ENCODE measurements around the gene SLC25A25. TPM values are rescaled to one million over a fixed set of nuclear protein-coding genes. Genes with fewer than 3 reads are reported as not detected.

The SLC25A25 gene
- total and polyA plus RNA-seq, 10 of the 15 experiments (the other 5 are each of a cell fraction or from before 2014, with no cell fraction given): 0.04 to 17.1 (median 12.4) TPM; not detected in 1

DNA sequence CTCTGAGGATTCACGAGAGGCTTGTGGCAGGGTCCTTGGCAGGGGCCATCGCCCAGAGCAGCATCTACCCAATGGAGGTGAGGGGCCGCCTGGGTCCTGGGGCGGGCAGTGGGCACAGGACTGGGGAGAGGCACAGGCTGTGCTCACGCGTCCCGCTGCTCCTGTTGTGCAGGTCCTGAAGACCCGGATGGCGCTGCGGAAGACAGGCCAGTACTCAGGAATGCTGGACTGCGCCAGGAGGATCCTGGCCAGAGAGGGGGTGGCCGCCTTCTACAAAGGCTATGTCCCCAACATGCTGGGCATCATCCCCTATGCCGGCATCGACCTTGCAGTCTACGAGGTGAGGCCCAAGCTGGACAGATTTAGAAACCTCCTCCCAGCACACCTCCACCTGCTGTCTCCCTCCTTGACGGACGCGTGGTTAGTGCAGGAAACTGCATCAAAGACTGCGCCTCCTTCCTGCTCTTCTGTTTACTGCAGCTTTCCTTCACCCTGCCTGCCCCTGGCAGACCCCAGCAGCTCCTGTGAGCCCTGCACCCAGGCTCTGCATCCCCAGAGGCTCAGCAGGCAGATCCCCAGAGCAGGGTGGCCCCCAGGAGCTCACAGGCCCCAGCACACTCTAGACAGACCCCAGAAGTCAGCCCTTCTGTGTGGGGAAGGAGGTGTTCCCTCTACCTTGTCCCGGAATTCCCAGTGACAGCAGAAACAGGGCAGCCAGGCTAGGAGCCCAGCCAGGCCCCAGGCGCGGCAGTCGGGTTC is 38.3 kb downstream of the SLC25A25 start:
- no peaks in the 10 kb centered on the region for H4K20me1 ChIP-seq (ENCODE audit: control insufficient read depth, insufficient read depth)
- H3K9ac ChIP-seq (ENCODE audit: control insufficient read depth, insufficient read depth, low read length): no peak overlapping the region
- ChIA-PET RAD21 (ENCODE audit: unreplicated experiment) (no interaction called here), SMC1A (ENCODE audit: uncharacterized antibody, unreplicated experiment) (interaction anchor here (1.1 kb wide), 1 partner anchor 208 kb away, joined by 4 read pairs; no protein-coding TSS in a partner anchor), CTCF (no interaction called here), POLR2A (no interaction called here)
- FAIRE-seq (no peak), ATAC-seq (no peak), DNase-seq (ENCODE audit: low read depth, low spot score) (no peak)
- no peak overlapping the region for H3K4me3 ChIP-seq
- H3K9me3 ChIP-seq (replicated peaks; ENCODE audit: control insufficient read depth, insufficient read depth, low read length): no peaks in the 10 kb centered on the region
- no peaks in the 10 kb centered on the region for H3K27me3 ChIP-seq (replicated peaks in 1 of 2; ENCODE audit: control insufficient read depth in 2 of 2, insufficient read depth in 2 of 2, low read length in 1 of 2)
- WGBS (ENCODE audit: insufficient coverage, insufficient replicate concordance, low lambda C conversion rate, missing lambda C conversion rate): 97% methylated on average over 21 of the region's 23 CpGs
- H3K79me2 ChIP-seq (ENCODE audit: control insufficient read depth, insufficient read depth, low read length): no peaks in the 10 kb centered on the region
- H3K36me3 ChIP-seq (ENCODE audit: control insufficient read depth in 2 of 2, insufficient read depth in 2 of 2, low read length in 1 of 2): peaks cover 14 to 51% of the 10 kb centered on the region in 2 experiments
- no peak overlapping the region for H2AFZ ChIP-seq (ENCODE audit: control insufficient read depth, low read depth, low read length)
- no peak overlapping the region for H3K27ac ChIP-seq (ENCODE audit: control insufficient read depth, insufficient read depth)
- BruUV-seq (replicated peaks): no TSS peak
- intact Hi-C loops (cut with micrococcal nuclease; ENCODE audit: unreplicated experiment): no loop called here
- in situ Hi-C loops (cut with MboI): no loop called here
- H3K4me2 ChIP-seq (ENCODE audit: control insufficient read depth, insufficient read depth): no peak overlapping the region
- H3K4me1 ChIP-seq (ENCODE audit: control insufficient read depth, insufficient read depth, low read length): no peaks in the 10 kb centered on the region
- no peak for TF ChIP-seq POU2F2 (IDR thresholded peaks at IDR 0.05; ENCODE audit: borderline replicate concordance, low read depth, low read length)
- no peak for TF ChIP-seq CBX3 (IDR thresholded peaks at IDR 0.05; ENCODE audit: borderline replicate concordance, low read depth)
- peak; percentile 22; the same call in 1 of the 2 replicates for TF ChIP-seq POLR2A (IDR thresholded peaks at IDR 0.05; ENCODE audit: low read depth, low read length)

DNA sequence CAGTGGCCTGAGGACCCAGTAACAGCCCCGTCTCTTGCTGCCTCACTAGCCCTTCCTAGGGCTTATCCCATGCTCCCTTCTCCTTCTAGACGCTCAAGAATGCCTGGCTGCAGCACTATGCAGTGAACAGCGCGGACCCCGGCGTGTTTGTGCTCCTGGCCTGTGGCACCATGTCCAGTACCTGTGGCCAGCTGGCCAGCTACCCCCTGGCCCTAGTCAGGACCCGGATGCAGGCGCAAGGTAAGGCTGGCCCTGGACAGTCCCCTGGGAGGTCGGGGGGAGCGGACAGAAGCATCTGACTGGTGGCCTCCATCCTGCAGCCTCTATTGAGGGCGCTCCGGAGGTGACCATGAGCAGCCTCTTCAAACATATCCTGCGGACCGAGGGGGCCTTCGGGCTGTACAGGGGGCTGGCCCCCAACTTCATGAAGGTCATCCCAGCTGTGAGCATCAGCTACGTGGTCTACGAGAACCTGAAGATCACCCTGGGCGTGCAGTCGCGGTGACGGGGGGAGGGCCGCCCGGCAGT is 39.0 kb downstream of the SLC25A25 start:
- Histone ChIP-seq H2AFZ (ENCODE audit: control insufficient read depth, low read depth, low read length) (no peak overlapping the region), H3K4me3 (no peak overlapping the region), H3K4me1 (ENCODE audit: control insufficient read depth, insufficient read depth, low read length) (no peaks in the 10 kb centered on the region), H3K9me3 (replicated peaks; ENCODE audit: control insufficient read depth, insufficient read depth, low read length) (no peaks in the 10 kb centered on the region), H3K27me3 (replicated peaks in 1 of 2; ENCODE audit: control insufficient read depth in 2 of 2, insufficient read depth in 2 of 2, low read length in 1 of 2) (no peaks in the 10 kb centered on the region), H3K36me3 (ENCODE audit: control insufficient read depth in 2 of 2, insufficient read depth in 2 of 2, low read length in 1 of 2) (peaks cover 13 to 47% of the 10 kb centered on the region in 2 experiments), H3K79me2 (ENCODE audit: control insufficient read depth, insufficient read depth, low read length) (no peaks in the 10 kb centered on the region), H3K4me2 (ENCODE audit: control insufficient read depth, insufficient read depth) (no peak overlapping the region), H3K27ac (ENCODE audit: control insufficient read depth, insufficient read depth) (no peak overlapping the region), H3K9ac (ENCODE audit: control insufficient read depth, insufficient read depth, low read length) (no peak overlapping the region), H4K20me1 (ENCODE audit: control insufficient read depth, insufficient read depth) (no peaks in the 10 kb centered on the region)
- CTCF ChIA-PET: interaction anchor here (1.0 kb wide), 1 partner anchor 18 kb away, joined by 3 read pairs; no protein-coding TSS in a partner anchor
- FAIRE-seq: no peak
- RAD21 ChIA-PET (ENCODE audit: unreplicated experiment): no interaction called here
- no peak for DNase-seq (ENCODE audit: low read depth, low spot score)
- intact Hi-C loops (cut with micrococcal nuclease; ENCODE audit: unreplicated experiment): no loop called here
- ATAC-seq: no peak
- POLR2A ChIA-PET: no interaction called here
- no TSS peak for BruUV-seq (replicated peaks)
- TF ChIP-seq POLR2A (IDR thresholded peaks at IDR 0.05; ENCODE audit: low read depth, low read length) (no peak; the same call in 1 of the 2 replicates), SMAD5 (IDR thresholded peaks at IDR 0.05; ENCODE audit: low read depth) (no peak), SP1 (IDR thresholded peaks at IDR 0.05; ENCODE audit: low read depth, low read length) (no peak), SREBF2 (IDR thresholded peaks at IDR 0.05; ENCODE audit: low read length) (no peak)
- 94% methylated on average over 23 of the region's 23 CpGs for WGBS (ENCODE audit: insufficient coverage, insufficient replicate concordance, low lambda C conversion rate, missing lambda C conversion rate)
- SMC1A ChIA-PET (ENCODE audit: uncharacterized antibody, unreplicated experiment): no interaction called here
- in situ Hi-C loops (cut with MboI): no loop called here

Measured in GM12878 (cell line).